ENCODE measurements around the gene PECR.
"Not testable (repeated sequence)": the region's sequence is repeated elsewhere in the genome, so short reads cannot be mapped to it uniquely, and the experiment has no call there.

Gene PECR

DNA sequence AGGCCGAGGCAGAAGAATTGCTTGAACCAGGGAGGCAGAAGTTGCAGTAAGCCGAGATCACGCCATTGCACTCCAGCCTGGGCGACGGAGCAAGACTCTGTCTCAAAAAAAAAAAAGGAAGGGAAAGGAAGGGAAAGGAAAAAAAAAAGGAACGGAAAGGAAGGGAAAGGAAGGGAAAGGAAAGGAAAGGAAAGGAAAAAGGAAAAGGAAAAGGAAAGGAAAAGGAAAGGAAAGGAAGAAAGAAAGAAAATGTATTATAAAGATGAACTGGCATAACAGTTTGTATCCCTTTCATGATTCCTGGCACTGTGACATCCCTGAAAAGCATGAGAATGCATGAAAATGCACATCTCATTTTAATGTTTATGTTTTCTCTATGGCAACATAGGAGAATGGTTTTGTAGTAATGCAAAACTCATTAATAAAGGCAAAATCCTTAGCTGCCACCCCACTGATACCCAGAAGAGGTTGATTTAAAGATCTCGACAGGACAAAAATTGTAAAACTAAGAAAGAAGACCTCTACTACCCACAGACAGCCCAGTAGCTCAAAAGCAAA is 56.8 kb downstream of the PECR start:
- ATAC-seq: no peak

DNA sequence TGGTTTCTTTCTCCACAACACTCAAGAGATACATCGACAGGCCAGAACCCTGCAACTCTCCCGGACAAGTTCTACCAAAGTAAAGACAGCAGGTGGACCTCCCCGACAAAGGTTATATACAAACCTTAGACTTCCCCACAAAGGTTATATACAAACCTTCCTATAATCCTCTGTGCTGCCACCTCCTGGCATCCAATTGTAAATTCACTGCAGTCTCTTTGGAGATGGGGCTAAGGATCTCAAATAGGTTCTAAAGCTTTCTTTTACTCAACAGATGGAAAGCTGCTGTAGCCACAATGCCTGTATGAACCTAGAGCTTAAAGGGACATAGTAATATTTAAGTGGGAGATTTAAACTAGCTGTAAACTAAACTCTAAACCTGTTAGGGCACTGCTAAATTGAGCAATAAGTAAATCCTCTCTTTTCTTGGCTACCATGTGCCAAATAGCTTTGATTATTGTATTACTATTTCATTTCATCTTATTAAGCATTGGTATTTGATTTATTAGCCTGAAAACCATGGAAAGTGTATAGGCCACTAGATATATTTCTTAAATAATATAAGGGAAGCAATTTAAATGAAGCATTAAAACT is 58.5 kb downstream of the PECR start:
- DNase-seq (peak; percentile 62), ATAC-seq (peak; percentile 88)

More for the DNA sequence above, 56.8 kb downstream of the PECR start:
- no peak for DNase-seq

DNA sequence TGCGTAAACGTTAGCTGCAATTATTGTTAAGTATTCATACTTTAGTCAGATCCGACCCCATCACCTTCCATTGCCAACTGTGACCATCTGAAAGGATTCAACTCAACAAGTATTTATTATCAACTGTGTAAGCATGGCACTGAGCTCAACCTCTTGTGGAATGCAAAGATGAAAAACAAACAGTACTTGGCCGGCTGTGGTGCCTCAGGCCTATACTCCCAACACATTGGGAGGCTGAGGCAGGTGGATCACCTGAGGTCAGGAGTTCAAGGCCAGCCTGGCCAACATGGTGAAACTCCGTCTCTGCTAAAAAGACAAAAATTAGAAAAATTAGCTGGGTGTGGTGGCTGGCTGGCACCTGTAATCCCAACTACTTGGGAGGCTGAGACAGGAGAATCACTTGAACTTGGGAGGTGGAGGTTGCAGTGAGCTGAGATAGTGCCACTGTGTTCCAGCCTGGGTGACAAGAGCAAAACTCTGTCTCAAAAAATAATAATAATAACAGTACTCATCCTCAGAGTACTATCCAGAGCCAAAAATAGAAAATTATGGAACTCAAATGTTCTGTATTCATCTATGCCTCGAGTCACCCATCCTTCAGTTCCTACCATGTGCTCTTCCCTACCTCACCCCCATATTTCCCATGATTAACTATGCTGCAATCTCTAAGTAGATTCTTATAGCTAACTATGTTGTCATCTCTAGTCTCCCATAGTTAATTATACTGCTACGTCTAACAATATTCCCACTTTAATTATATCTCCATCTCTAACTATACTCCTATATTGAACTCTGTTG is 59.6 kb downstream of the PECR start:
- ATAC-seq (no peak), DNase-seq (no peak)

- no peak for DNase-seq
- ATAC-seq: no peak
These were observed 62.9 kb downstream of the PECR start for GRCh38 chr2:216018709-216019108.

- peak; percentile 60 for ATAC-seq
- peak; percentile 58 for DNase-seq
These were observed 64.2 kb downstream of the PECR start for GRCh38 chr2:216017365-216017764.

GRCh38 chr2:216016581-216016980 is 65.0 kb downstream of the PECR start:
- DNase-seq (no peak), ATAC-seq (no peak)

DNA sequence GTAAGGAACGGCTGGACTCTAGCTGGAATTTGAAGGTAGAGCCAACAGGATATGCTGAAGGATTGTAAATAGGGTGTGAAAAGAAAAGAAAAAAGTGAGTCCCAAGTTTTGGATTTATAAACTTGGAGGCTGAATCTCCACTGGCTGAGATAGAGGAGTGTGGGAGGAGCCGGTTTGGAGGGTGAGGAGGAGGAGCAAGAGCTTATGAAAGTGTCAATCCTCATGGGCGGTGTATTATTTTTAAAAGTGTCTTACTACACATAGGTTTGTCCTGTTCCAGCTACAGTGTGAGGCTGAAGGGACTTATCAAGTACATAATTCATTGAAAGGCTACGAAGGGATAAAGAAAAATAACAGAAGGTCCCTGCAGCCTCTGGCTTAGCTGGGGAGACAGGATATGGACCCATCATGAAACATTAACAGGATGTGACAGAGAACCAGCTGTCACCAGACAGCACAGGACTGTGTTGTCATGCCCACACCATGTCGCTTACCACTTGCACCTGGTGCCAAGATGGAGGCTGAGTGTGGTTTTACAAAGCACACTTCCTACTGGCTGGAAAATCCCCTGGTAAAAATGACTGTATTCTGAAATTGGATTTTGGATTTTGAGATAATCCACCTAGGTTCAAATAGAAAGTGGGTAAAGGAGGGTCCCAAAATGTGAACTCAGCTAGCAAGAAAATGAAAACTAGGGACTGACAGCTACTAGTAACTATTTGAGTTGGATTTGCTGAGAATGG is 65.7 kb downstream of the PECR start:
- DNase-seq (peak; percentile 55), ATAC-seq (peak; percentile 84)

DNA sequence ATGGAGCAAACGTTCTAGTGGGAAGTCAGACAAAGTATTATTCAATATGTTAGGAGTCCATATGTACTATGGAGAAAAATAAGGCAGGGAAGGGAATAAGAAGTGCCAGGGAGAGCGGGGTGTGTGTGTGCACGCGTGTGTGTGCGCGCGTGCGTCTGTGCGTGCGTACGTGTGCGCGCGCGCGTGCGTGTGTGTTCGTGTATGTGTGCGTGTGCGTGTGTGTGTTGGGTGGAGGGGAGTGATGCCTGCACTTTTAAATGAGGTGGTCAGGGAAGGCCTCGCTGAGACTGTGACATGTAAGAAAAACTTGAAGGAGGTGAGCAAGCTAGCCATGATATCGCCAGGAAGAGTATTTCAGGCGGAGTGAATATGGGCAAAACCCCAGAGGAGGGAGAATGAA is 66.6 kb downstream of the PECR start:
- DNase-seq (no peak), ATAC-seq (no peak)

GRCh38 chr2:216014006-216014405 is 67.6 kb downstream of the PECR start:
- DNase-seq: no peak
- no peak for ATAC-seq

DNA sequence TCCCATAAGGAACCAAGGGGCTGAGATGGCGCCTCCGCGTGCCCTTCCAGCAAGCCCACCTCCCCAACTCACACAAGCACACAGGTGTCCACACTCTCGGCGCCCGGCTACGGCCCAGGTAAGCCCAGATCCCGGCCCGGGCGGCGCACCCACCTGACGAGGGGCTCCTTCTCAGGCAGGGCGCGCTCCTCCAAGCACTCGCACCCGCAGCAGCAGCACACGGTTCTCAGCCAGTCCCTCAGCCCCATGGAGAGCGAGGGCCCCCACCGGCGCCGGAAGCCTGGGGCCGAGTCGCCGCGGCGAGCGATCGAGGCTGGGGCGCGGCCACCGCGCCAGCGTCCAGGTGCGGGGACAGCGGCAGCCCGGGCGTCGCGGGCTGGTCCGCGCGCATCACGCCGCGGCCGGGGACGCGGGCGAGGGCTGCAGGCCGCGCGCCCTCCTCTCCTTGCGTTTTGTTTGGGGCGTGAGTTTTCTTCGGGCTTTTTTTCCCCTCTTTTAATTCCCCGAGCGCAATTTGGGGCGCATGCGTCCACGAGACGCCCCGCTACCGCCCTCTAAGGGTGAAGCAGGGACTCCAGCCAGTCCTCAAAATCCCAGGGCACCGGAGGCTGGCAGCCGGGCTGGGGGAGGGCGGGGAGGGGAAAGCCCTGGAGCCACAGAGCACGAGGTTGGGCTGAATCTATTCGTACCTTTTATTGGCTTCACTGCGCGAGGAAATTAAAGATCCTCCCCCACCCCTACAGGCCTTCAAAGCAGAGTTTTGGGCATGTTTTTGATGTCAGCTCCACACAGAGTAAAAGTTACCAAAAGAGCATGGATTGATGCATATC is 68.3 kb downstream of the PECR start, which contains the start of gene MREG:
Gene MREG (minus strand): TSS at position 472 of the 830 bp plus-strand sequence. CDS start 224 bp downstream, at position 248.
- peak; percentile 71 for ATAC-seq
- DNase-seq: peak; percentile 93

GRCh38 chr2:216012830-216013079 is 68.9 kb downstream of the PECR start:
- ATAC-seq (no peak), DNase-seq (no peak)

- no peak for ATAC-seq
- no peak for DNase-seq
These were observed 69.3 kb downstream of the PECR start for GRCh38 chr2:216012133-216012829.

GRCh38 chr2:216009215-216009614 is 72.4 kb downstream of the PECR start:
- not testable (repeated sequence) for ATAC-seq, DNase-seq

GRCh38 chr2:216008387-216008786 is 73.2 kb downstream of the PECR start:
- ATAC-seq (no peak), DNase-seq (no peak)

DNA sequence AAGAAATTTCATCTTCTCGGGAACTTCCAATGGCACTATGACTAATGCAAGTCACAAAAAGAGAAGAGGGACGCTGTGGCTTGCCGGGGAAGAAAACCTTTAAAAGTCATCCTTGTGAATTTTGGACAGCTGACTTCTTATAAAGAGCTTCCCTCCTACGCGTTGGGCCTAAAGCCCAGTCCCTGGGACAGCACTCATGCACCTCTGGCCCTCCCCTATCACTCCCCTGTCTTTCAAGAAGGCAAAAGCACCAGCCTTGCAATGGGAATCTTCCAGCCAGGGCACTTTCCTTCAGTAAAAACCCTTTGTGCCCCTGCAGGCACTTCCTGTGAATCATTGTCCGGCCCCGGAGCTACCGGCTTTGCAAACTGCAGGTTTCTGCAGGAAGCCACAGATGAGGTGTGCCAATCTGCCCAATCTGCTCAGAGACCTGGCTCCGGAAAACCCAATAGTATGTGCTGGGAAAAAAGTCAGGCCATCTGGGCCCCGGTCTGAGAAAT is 75.4 kb downstream of the PECR start:
- ATAC-seq (peak; percentile 70), DNase-seq (peak; percentile 62)

DNA sequence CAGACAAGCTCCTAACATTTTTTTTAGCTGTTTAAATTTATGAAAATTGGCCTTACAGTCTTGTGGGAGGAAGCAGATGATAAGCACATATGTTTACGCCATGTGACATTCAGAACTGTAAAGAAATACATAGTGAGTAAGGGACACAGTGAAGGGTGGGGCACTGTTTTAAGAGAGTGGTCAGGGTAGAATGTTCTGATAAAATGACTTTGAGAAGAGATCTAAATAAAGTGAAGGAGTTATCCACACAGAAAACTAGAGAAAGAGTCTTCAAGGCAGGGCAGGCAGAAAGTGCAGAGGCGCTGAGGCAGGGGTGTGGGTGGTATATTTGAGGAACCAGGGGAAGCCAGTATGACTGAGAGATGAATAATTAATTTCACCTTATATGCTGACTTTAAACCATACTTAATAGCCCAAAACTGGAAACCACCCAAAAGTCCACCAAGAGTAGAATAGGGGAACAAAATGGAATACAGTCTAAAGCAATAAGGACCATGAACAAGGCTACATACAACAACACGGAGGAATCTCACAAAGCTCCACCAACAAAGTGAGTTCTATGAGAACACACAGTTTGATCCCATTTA is 76.8 kb downstream of the PECR start:
- DNase-seq (peak; percentile 32), ATAC-seq (peak; percentile 58)

- no peak for ATAC-seq
- DNase-seq: no peak
These were observed 77.5 kb downstream of the PECR start for GRCh38 chr2:216003876-216004696.

GRCh38 chr2:216002693-216003092 is 78.9 kb downstream of the PECR start:
- ATAC-seq (no peak), DNase-seq (no peak)

- ATAC-seq: no peak
These were observed 79.4 kb downstream of the PECR start for GRCh38 chr2:216002101-216002678.

More at GRCh38 chr2:216002101-216002678, 79.4 kb downstream of the PECR start:
- DNase-seq: no peak

Data from stimulated activated naive CD8-positive, alpha-beta T cell treated with anti-CD3 and anti-CD28 coated beads, Interleukin-15, Interleukin-2, amounts not matched to agents 100 U/mL and 50 U/mL, for 24 hours (primary cell).